Transverse colon (tissue), 4 donors: ENCODE data around the gene ATP1B1. TPM values are rescaled to one million over a fixed set of nuclear protein-coding genes. Genes with fewer than 3 reads are reported as not detected.
"Not testable (repeated sequence)": the region's sequence is repeated elsewhere in the genome, so short reads cannot be mapped to it uniquely, and the experiment has no call there.

Source experiments
- DNase-seq: peaks from one replicate; pipeline ENCODE4 v3.0.0-alpha.2; 2019
- H3K27ac ChIP-seq, 4 donors: fragments of 200-600 bp; sonication (generic); 2 replicates each; pipeline ENCODE4 v1.5.1; 2016 to 2018; ENCODE audit warnings: inconsistent platforms in 4 of 4
- H3K27me3 ChIP-seq: fragments of 200-600 bp; sonication (generic); 2 replicates; pipeline ENCODE4 v1.5.1; 2017; ENCODE audit warnings: inconsistent platforms
- H3K36me3 ChIP-seq, 4 donors: fragments of 200-600 bp; sonication (generic); 2 replicates each; pipeline ENCODE4 v1.5.1; 2017 to 2019; ENCODE audit warnings: inconsistent platforms in 4 of 4
- H3K4me1 ChIP-seq, 4 donors: fragments of 200-600 bp; sonication (generic); 2 replicates each; pipeline ENCODE4 v1.5.1; 2017 to 2020; ENCODE audit warnings: inconsistent platforms in 4 of 4
- H3K4me3 ChIP-seq, 4 donors: fragments of 200-600 bp; sonication (generic); 1 replicate in 1 of 4; 2 replicates in 3 of 4; pipeline versions ENCODE4 v1.5.1 to v1.6.1; 2017 to 2019; ENCODE audit warnings: inconsistent platforms in 4 of 4
- H3K9me3 ChIP-seq, 2 donors: fragments of 200-600 bp; sonication (generic); 2 replicates each; pipeline ENCODE4 v1.5.1; 2017 to 2019; ENCODE audit warnings: inconsistent platforms in 2 of 2
- EP300 ChIP-seq: sonication (generic); formaldehyde crosslinking; IDR thresholded peaks from one replicate; pipeline ENCODE4 v1.6.1; 2017; ENCODE audit warnings: antibody characterized with exemption, low read depth
- POLR2A ChIP-seq: fragments of 450-650 bp; IDR thresholded peaks from one replicate; pipeline ENCODE4 v1.6.1; 2016; ENCODE audit warnings: antibody characterized with exemption, mild to moderate bottlenecking, moderate library complexity
- POLR2AphosphoS5 ChIP-seq, 3 donors: sonication (generic); formaldehyde crosslinking; IDR thresholded peaks; one replicate each; pipeline ENCODE4 v1.6.1; 2016; ENCODE audit warnings: antibody characterized with exemption in 3 of 3
- WGBS, 2 donors: methylation state at CpG; one replicate each; pipeline ENCODE4 v1.1.5; 2018; ENCODE audit warnings: low coverage in 1 of 2; 5-methylcytosine and 5-hydroxymethylcytosine counted together
- in situ Hi-C, 4 donors: fragments of 200-750 bp; cut with MboI; loops; one replicate each; pipeline versions ENCODE4 v1.15.0 to v1.15.1; 2017; ENCODE audit warnings: low sequenced_read_pairs in 3 of 4, low pct_ligation_motif_present in 1 of 4, low pct_unique_long_range_greater_than_20kb in 1 of 4
- intact Hi-C: fragments of 100-400 bp; cut with DNase I; formaldehyde crosslinking; loops from one replicate; pipeline ENCODE4 v1.15.1; 2023; ENCODE audit warnings: low total_unique reads
- small RNA-seq, 4 donors: library from RNA; depleted of rRNA; stranded (forward); fragments of <200 nt; gene quantifications; one replicate each; pipeline ENCODE3, GENCODE V24; 2016
- total RNA-seq, 4 donors: library from RNA; depleted of rRNA; stranded (reverse); fragments of >200 nt; gene quantifications; one replicate each; pipeline ENCODE4 v1.1.0, GENCODE V29; 2016
- TF ChIP-seq, protein P1 (sequence below), 5 experiments: fragments of 200-600 bp in 3 of 5; fragments of 450-650 bp in 2 of 5; sonication (generic) in 3 of 5; IDR thresholded peaks; 1 replicate in 2 of 5; 2 replicates in 3 of 5; pipeline ENCODE4 v1.5.1; 2016 to 2017; ENCODE audit warnings: antibody characterized with exemption in 5 of 5, inconsistent platforms in 3 of 5, mild to moderate bottlenecking in 2 of 5, moderate library complexity in 1 of 5

ATP1B1 gene
- total RNA-seq, 4 donors from 2014 or later: 82.8 to 493 (median 375) TPM

DNA sequence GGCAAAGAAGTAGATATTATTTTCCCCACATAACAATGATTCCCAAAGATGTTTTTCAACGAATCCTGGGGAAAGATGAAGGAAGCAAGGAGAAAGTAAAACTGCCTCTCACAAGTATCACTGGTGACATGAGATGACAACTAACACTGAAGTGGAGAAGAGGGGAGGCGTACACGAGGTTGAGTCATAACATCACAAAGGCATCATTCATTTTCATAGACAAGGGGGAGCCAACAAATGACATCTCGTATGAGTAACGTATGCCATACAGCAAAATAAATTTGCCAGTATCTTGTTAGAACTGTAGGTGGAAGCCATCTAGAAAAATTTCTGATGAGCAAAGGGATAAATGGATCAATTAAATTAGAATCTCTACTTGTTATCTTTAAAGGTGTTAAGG, 56.6 kb downstream of the ATP1B1 start:
- WGBS, 2 donors: 38 to 70% methylated on average over 4 to 5 of the region's 5 CpGs

DNA sequence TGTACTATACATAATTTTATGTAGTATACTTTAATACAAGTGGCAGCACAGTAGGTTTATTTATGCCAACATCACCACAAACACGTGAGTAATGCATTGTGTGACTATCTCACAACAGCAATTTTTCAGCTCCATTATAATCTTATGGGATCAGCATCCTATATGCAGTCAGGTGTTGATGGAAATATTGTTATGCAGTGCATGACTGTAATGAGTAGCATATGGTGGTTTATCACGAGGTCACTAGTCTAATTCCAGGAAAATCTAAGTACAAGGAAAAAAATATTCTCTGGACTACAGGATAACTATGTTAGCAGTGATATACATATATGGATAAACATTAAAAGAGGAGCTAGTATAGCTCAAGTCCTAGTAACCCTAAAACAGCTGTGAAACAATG, 69.0 kb downstream of the ATP1B1 start:
- no peak for DNase-seq
- in situ Hi-C loops (loop anchor here in 1 of 4 donors (10.0 kb wide), 1 partner anchor 149 kb away; no protein-coding TSS in a partner anchor), intact Hi-C loops (no loop called here)
- 50 to 67% methylated on average over 2 of the region's 2 CpGs for whole genome bisulfite sequencing, 2 donors
- no peaks in the 10 kb centered on the region for H3K4me1 ChIP-seq
- H3K4me3 ChIP-seq: no peak overlapping the region
- TF ChIP-seq POLR2AphosphoS5 (IDR thresholded peaks at IDR 0.05): no peak
- TF ChIP-seq, protein P1, sequence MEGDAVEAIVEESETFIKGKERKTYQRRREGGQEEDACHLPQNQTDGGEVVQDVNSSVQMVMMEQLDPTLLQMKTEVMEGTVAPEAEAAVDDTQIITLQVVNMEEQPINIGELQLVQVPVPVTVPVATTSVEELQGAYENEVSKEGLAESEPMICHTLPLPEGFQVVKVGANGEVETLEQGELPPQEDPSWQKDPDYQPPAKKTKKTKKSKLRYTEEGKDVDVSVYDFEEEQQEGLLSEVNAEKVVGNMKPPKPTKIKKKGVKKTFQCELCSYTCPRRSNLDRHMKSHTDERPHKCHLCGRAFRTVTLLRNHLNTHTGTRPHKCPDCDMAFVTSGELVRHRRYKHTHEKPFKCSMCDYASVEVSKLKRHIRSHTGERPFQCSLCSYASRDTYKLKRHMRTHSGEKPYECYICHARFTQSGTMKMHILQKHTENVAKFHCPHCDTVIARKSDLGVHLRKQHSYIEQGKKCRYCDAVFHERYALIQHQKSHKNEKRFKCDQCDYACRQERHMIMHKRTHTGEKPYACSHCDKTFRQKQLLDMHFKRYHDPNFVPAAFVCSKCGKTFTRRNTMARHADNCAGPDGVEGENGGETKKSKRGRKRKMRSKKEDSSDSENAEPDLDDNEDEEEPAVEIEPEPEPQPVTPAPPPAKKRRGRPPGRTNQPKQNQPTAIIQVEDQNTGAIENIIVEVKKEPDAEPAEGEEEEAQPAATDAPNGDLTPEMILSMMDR (IDR thresholded peaks at IDR 0.05): no peak
- no peak for TF ChIP-seq EP300
- TF ChIP-seq POLR2A: no peak
- no peak overlapping the region for H3K27ac ChIP-seq
- H3K36me3 ChIP-seq: no peaks in the 10 kb centered on the region
- no peaks in the 10 kb centered on the region for H3K27me3 ChIP-seq
- H3K9me3 ChIP-seq: no peaks in the 10 kb centered on the region

More for the DNA sequence above, 56.6 kb downstream of the ATP1B1 start:
- Histone ChIP-seq H3K9me3 (no peaks in the 10 kb centered on the region), H3K36me3 (no peaks in the 10 kb centered on the region), H3K27ac (no peak overlapping the region), H3K4me1 (peaks cover 0 to 19% (median 4%) of the 10 kb centered on the region in 4 donors), H3K27me3 (no peaks in the 10 kb centered on the region), H3K4me3 (no peak overlapping the region)
- in situ Hi-C loops: no loop called here
- intact Hi-C loops: no loop called here
- TF ChIP-seq EP300: no peak
- TF ChIP-seq, protein P1 (IDR thresholded peaks at IDR 0.05): no peak
- TF ChIP-seq POLR2AphosphoS5 (IDR thresholded peaks at IDR 0.05): no peak
- TF ChIP-seq POLR2A: no peak
- DNase-seq: no peak

DNA sequence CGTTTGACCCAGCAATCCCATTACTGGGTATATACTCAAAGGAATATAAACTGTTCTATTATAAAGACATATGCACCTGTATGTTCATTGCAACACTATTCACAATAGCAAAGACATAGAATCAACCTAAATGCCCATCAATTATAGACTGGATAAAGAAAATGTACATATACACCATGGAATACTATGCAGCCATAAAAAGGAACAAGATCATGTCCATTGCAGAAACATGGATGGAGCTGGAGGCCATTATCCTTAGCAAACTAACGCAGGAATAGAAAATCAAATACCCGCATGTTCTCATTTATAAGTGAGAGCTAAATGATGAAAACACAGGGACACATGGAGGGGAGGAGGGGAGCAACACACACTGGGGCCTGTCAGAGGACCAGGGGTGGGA, 72.9 kb downstream of the ATP1B1 start:
- H3K36me3 ChIP-seq, H3K9me3 ChIP-seq, H3K4me3 ChIP-seq, H3K27me3 ChIP-seq, H3K4me1 ChIP-seq, H3K27ac ChIP-seq, DNase-seq, intact Hi-C loops: not testable (repeated sequence)
- in situ Hi-C loops: loop anchor here in 1 of 4 donors (10.0 kb wide), 1 partner anchor 145 kb away; no protein-coding TSS in a partner anchor
- 98 to 100% methylated on average over 1 to 3 of the region's 3 CpGs for WGBS, 2 donors

DNA sequence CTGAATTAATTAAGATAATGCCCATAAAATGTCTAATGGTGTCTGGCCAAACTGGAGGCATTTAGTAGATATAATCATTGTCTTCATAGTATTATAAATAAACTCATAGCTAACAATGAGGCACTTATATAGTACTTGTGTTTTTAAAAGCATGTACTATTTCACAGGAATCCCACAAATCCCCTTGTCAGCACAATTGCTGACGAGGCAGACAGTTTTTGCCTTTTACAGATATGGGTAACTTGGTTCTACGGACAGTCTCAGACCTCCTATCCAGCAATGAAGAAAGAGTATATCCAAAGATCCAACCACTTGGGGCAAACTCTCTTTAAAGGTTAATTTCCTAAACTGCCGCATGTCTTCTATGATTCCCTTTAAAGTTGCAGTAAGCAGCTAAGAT, 73.7 kb downstream of the ATP1B1 start:
- Histone ChIP-seq H3K27me3 (no peaks in the 10 kb centered on the region), H3K4me1 (no peaks in the 10 kb centered on the region), H3K9me3 (no peaks in the 10 kb centered on the region), H3K36me3 (no peaks in the 10 kb centered on the region), H3K27ac (no peak overlapping the region), H3K4me3 (no peak overlapping the region)
- DNase-seq: no peak
- 92 to 96% methylated on average over 3 of the region's 3 CpGs for WGBS, 2 donors
- TF ChIP-seq POLR2A: no peak
- in situ Hi-C loops: no loop called here
- intact Hi-C loops: no loop called here

Small RNAs within 50 kb of the gene (small RNA-seq; reads per million reads assigned to genes)
- 0 reads per million in 4 donors for gene RNA5SP66
